Activated CD8-positive, alpha-beta memory T cell treated with anti-CD3 and anti-CD28 coated beads, Interleukin-2, amount 50 U/mL, for 4 hours (primary cell): ENCODE data around the gene RHOJ.

Experiments
- DNase-seq: peaks from one replicate; pipeline ENCODE4 v3.0.0-alpha.2; 2020

The RHOJ gene

GRCh38 chr14:63209160-63209559 lies 4.9 kb downstream of the RHOJ start:
- no peak for DNase-seq

DNA sequence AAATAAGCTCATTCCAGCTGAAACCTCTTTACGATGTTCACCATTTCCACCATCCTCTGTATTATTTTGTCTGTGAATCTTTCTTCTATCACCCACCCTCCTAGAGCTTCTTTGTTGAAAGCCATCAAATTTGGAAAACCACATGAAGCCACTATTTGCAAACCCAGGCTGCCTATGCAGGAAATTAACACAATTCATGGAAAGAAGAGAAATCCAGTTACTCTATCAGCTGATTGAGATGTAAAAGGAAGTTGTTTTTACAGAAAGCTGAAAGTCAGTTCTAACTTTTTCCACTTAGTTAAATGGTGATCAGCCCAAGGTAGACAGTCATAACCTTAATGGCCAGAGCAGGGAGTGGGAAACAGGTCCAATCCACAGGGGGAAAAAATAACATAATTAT lies 6.6 kb downstream of the RHOJ start:
- no peak for DNase-seq

DNA sequence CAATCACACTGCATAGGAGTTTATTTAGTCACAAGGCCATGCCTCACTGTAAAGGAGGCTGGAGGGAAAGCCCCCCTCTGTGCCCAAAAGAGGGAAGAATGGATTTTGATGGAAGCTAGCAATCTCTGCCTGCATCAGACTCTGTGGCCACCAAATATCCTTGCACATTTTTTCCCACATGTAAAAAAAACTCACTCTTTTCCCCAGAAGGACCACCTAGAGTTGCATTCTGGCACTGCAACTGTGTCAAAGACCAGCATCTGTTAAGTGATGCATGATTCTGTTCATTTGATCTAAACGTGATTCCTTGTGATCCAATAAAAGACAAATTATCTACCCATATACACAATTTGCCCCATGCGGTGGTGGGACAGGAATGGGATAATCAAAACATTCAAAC lies 8.0 kb downstream of the RHOJ start:
- DNase-seq = no peak

GRCh38 chr14:63212776-63213500 lies 8.7 kb downstream of the RHOJ start:
- no peak for DNase-seq

- no peak for DNase-seq
Observed at GRCh38 chr14:63214417-63215196, 10.4 kb downstream of the RHOJ start.

GRCh38 chr14:63220526-63220925 lies 16.3 kb downstream of the RHOJ start:
- DNase-seq = no peak

DNA sequence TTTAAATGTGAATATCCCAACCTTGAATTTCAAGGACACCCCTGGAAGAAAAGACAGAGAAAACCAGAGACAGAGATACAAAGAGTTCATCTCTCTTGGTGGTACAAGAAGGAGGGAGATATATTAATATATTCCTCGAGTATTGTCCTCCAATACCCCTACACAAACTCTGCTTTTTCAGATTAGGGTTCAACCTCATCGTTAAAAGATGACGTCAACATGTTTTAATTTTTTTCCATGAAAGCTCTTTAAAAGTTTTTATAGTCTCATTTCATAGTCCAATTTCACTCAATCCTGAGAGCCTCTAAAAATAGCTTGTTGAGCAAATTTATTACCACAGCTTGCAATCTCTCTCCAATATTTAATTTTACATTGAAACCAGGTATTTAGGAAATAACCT lies 19.4 kb downstream of the RHOJ start:
- DNase-seq = no peak

DNA sequence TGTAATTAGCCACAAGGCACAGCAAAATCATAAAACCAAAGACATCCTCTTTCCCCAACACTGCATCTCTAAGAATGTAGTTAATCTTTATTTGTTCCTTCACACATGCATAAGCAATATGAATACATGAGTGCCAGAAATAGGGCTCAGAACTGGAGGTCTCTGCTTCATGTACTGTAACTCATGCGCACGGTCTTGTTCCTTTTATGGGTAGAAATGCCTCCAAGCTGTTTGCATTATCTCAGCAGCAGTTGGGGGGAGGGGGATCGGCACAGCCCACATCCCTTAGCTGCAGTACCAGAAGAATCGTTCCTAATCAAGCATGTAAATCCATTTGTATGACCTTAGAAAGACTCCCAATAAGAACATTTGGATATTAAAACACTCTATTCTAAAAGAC lies 20.0 kb downstream of the RHOJ start:
- no peak for DNase-seq

- DNase-seq = no peak
Observed at GRCh38 chr14:63228217-63228616, 24.0 kb downstream of the RHOJ start.

GRCh38 chr14:63229330-63230059 lies 25.3 kb downstream of the RHOJ start:
- DNase-seq = no peak

GRCh38 chr14:63231766-63232165 lies 27.5 kb downstream of the RHOJ start:
- no peak for DNase-seq

- no peak for DNase-seq
Observed at GRCh38 chr14:63237791-63238190, 33.5 kb downstream of the RHOJ start.

DNA sequence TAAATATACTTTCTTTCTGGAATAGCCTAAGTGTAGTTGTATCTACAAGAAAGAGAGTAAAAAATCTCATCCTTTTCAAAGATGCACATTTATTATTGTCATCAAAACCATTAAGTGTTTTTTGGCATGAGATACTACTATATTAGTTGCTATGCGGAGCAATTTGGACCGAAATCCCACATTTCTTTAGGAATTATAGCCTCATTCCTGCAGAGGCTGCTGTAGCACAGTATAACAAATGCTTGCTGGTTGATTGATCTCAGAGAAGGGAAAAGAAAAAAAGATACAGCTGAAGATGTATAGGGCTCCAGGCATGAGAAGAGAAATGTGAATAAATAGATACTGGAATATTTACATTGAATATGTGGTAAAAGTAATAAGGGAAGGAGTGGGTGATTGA lies 36.0 kb downstream of the RHOJ start:
- DNase-seq = no peak

DNA sequence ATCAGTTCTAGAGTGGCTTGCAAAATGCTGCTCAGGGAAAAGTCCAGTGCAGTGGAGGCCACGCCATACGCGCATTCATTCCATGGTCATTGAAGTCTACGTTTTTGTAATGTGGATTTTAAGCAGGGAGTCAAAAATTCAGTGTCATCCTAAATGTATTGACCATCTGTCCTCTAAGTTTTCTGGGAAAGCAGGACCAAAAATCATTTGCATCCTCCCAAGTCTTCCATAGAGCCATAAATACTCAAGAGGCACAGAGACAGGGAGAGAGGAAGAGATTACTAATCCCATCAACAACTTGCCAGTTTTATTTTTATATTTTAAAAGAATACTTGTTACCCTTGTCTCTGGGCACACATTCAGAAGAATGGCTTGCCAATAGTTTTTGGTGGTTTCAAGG lies 36.9 kb downstream of the RHOJ start:
- no peak for DNase-seq

GRCh38 chr14:63243646-63244045 lies 39.4 kb downstream of the RHOJ start:
- DNase-seq = no peak

- DNase-seq = no peak
Observed at GRCh38 chr14:63245893-63246292, 41.6 kb downstream of the RHOJ start.

DNA sequence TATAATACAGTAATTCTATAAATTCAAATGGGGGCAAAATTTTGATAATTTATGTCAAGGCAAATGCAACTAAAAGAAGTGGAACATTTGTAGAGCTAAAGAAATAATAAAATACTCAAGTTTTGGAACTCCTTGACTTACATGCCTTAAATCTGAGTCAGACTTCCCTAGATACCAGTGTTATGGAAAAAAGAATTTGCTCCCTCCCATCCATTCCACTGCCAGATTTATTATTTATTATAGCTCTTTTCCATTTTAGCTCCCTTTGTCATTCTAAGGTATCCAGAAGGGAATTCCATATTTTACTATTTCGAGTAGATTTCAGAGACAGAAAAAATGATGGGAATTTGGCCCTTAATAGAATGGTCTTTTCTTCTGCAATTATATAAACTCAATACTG lies 44.0 kb downstream of the RHOJ start:
- no peak for DNase-seq

GRCh38 chr14:63249092-63249491 lies 44.8 kb downstream of the RHOJ start:
- DNase-seq = no peak

DNA sequence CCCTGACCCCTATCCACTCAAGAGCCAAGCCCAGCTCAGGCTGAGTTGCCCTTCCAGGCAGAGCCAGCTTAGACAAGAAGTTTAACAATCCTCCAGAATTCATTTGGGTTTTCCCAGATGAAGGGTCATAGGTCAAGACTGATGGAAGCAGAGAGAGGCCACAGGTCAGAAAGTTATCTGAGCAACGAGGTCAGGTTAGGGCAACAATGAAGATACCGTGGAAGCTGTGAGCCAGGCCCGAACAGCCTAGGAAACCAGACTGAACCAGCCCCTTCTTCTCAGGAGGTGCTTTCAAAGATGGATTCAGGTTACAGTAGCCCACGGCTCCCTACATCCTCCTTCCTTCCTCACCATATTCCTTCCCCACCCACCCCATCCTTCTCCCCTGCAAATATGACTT lies 53.1 kb downstream of the RHOJ start:
- DNase-seq = no peak

DNA sequence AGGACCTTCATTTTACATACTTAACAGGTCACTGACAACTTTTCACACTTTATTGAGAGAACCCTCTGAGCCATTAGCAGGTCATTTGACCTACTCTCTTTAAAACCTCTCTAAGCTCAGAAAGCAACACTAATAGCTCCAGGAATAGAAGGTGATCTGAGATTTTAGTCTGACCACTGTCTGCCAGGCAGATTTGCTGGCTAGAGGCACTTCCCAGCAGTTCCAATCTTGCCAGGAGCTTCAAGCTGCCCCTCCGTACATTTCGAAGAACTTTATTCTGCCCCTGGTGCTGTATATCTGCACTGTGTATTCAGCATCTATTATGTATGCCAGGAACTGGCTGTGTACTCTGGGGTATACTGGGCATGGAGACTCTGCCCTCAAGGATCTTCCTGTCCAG lies 58.2 kb downstream of the RHOJ start:
- no peak for DNase-seq

- DNase-seq = no peak
Observed at GRCh38 chr14:63266106-63266505, 61.9 kb downstream of the RHOJ start.

DNA sequence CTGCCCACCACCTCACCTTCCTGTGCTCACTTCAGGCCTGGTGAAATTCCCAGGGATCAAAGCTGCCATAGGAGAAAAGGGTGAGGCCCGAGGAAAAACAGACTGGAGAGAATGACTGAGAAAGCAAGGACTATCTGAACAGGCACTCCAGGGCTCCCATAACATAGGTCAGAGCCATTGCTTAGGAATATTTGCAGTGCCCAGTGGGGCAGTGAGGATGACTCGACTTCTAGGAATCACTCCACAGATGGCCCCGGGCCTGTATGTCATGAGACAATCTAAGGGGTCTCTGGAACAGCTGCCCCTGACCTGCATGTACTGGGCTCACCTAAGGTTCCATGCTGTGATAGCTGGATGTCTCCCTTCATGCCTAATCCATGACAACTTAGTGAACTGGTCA lies 62.9 kb downstream of the RHOJ start:
- DNase-seq = no peak

- no peak for DNase-seq
Observed at GRCh38 chr14:63268771-63269170, 64.5 kb downstream of the RHOJ start.
